Thymus (tissue), 11 donors: ENCODE results near the gene GPR176. TPM values are rescaled to one million over a fixed set of nuclear protein-coding genes. Genes with fewer than 3 reads are reported as not detected.

Experiments used
- DNase-seq, 9 donors: peaks; one replicate each; pipeline ENCODE4 v3.0.0-alpha.2; 2013; ENCODE audit warnings: low spot score in 9 of 9, low read depth in 6 of 9, missing footprints in 1 of 9
- H3K27ac ChIP-seq, 2 donors: one replicate each; pipeline ENCODE4 v1.5.1; 2013; ENCODE audit warnings: control low read depth in 1 of 2, low read depth in 1 of 2, low read length in 1 of 2, mild to moderate bottlenecking in 1 of 2, moderate library complexity in 1 of 2
- H3K27me3 ChIP-seq, 2 donors: one replicate each; pipeline ENCODE4 v1.5.1; 2013; ENCODE audit warnings: low read length in 1 of 2; ENCODE audit not compliant: control insufficient read depth in 2 of 2, insufficient read depth in 1 of 2
- H3K36me3 ChIP-seq, 2 donors: one replicate each; pipeline ENCODE4 v1.5.1; 2013; ENCODE audit warnings: low read length in 1 of 2, mild to moderate bottlenecking in 1 of 2, moderate library complexity in 1 of 2; ENCODE audit not compliant: control insufficient read depth in 2 of 2, insufficient read depth in 2 of 2
- H3K4me1 ChIP-seq, 2 donors: one replicate each; pipeline ENCODE4 v1.5.1; 2013; ENCODE audit warnings: low read length in 2 of 2; ENCODE audit not compliant: control insufficient read depth in 2 of 2, insufficient read depth in 2 of 2
- H3K4me3 ChIP-seq, 2 donors: one replicate each; pipeline ENCODE4 v1.5.1; 2013; ENCODE audit warnings: low read length in 2 of 2, control low read depth in 1 of 2, mild to moderate bottlenecking in 1 of 2
- H3K9me3 ChIP-seq, 2 donors: one replicate each; pipeline ENCODE4 v1.5.1; 2013; ENCODE audit warnings: low read length in 1 of 2, mild to moderate bottlenecking in 1 of 2; ENCODE audit not compliant: control insufficient read depth in 2 of 2, insufficient read depth in 1 of 2
- WGBS: extraction: QIAGEN DNeasy Blood & Tissue Kit; methylation state at CpG from one replicate; pipeline ENCODE4 v1.1.7; 2013; 5-methylcytosine and 5-hydroxymethylcytosine counted together
- polyA plus RNA-seq: library from polyadenylated mRNA; stranded (reverse); fragments of 200-250 nt; gene quantifications from one replicate; pipeline ENCODE4 v1.2.3, GENCODE V29; 2013
- total RNA-seq: library from RNA; stranded (reverse); fragments of 120-200 nt; gene quantifications from one replicate; pipeline ENCODE4 v1.2.4, GENCODE V29; 2013
- donor health status: healthy.

GPR176 gene
- total and polyA plus RNA-seq, 2 donors: 2.9 to 3.5 TPM

DNA sequence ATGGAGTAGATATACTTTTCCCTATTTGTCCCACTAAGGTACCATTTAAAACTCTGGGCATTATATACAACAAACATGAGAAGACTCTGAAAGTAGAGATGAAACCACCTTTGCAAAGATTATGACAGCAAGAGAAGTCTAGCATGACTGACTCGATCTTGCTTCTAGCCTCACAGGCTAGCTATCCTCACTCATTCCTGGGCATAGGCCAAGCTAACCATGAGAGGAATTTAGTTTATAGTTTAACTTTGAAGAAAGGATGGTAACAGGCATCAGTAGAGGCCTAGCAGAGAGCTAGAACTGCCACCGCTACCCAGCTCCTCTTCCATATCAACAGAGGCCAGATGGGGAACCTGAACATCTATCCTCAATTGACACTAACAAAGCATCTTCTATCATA, 74.0 kb downstream of the GPR176 start:
- DNase-seq: no peak
- Histone ChIP-seq H3K9me3 (no peaks in the 10 kb centered on the region), H3K4me3 (no peak overlapping the region), H3K4me1 (no peaks in the 10 kb centered on the region), H3K36me3 (no peaks in the 10 kb centered on the region), H3K27ac (no peak overlapping the region), H3K27me3 (no peaks in the 10 kb centered on the region)
- 97% methylated on average over 2 of the region's 2 CpGs for WGBS

DNA sequence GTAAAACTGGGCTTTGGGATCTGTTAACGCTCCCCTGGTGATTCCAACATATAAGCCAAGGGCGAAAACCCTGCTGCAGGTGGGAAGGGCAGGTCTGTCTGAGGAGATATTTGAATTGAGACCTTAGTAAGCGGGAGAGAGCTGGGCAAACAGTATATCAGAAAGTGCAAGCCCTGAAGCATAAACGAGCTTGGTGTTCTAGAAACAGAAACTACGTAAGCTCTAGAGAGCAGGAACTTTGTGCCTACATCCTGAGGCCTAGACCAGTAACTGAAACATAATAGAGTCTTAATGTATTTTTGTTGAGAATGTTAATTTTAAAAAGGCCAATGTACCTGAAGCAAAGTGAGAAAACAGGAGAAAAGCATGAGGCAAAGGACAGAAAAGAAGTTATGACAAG, 74.5 kb downstream of the GPR176 start:
- no peak overlapping the region for H3K27ac ChIP-seq
- no peaks in the 10 kb centered on the region for H3K9me3 ChIP-seq
- no peak overlapping the region for H3K4me3 ChIP-seq
- no peaks in the 10 kb centered on the region for H3K36me3 ChIP-seq
- no peaks in the 10 kb centered on the region for H3K4me1 ChIP-seq
- 95% methylated on average over 5 of the region's 5 CpGs for WGBS
- no peak for DNase-seq
- no peaks in the 10 kb centered on the region for H3K27me3 ChIP-seq

- Histone ChIP-seq H3K9me3 (no peaks in the 10 kb centered on the region), H3K27ac (no peak overlapping the region), H3K36me3 (no peaks in the 10 kb centered on the region), H3K27me3 (no peaks in the 10 kb centered on the region), H3K4me3 (no peak overlapping the region), H3K4me1 (no peaks in the 10 kb centered on the region)
- WGBS: 93% methylated on average over 2 of the region's 2 CpGs
- DNase-seq: no peak
Observed at GRCh38 chr15:39843565-39843964, 76.5 kb downstream of the GPR176 start.

DNA sequence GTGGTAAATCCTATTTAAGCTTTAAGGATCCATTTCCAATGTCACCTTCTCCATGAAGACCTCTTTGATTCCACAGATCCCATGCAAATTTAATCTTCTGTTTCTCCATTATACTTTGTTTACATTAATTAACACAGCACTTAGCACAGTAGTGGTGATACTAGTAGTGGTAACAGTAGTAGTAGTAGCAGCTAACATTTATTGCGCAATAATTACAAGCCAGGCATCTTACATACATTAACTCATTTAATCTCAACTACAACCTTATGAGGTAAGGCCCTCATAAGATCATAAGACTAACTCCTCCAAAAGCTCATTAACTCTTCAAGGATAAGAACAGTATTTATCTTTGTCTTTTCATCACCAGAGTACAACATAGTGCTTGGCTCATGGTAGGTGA, 82.6 kb downstream of the GPR176 start:
- WGBS: 100% methylated on average over 1 of the region's 1 CpG
- no peaks in the 10 kb centered on the region for H3K27me3 ChIP-seq
- no peak overlapping the region for H3K4me3 ChIP-seq
- H3K9me3 ChIP-seq: no peaks in the 10 kb centered on the region
- no peak overlapping the region for H3K27ac ChIP-seq
- no peaks in the 10 kb centered on the region for H3K36me3 ChIP-seq
- no peak for DNase-seq
- no peaks in the 10 kb centered on the region for H3K4me1 ChIP-seq

- Histone ChIP-seq H3K4me1 (no peaks in the 10 kb centered on the region), H3K27ac (no peak overlapping the region), H3K4me3 (no peak overlapping the region), H3K9me3 (no peaks in the 10 kb centered on the region), H3K36me3 (no peaks in the 10 kb centered on the region), H3K27me3 (no peaks in the 10 kb centered on the region)
- DNase-seq: no peak
- WGBS: 94% methylated on average over 2 of the region's 2 CpGs
Observed at GRCh38 chr15:39835550-39835949, 84.5 kb downstream of the GPR176 start.

- Histone ChIP-seq H3K27me3 (no peaks in the 10 kb centered on the region), H3K4me3 (no peak overlapping the region), H3K27ac (no peak overlapping the region), H3K9me3 (no peaks in the 10 kb centered on the region), H3K4me1 (no peaks in the 10 kb centered on the region), H3K36me3 (no peaks in the 10 kb centered on the region)
- DNase-seq: no peak
Observed at GRCh38 chr15:39834256-39834655, 85.8 kb downstream of the GPR176 start.

GRCh38 chr15:39833515-39833981, 86.5 kb downstream of the GPR176 start:
- DNase-seq: no peak
- Histone ChIP-seq H3K9me3 (no peaks in the 10 kb centered on the region), H3K36me3 (no peaks in the 10 kb centered on the region), H3K27ac (no peak overlapping the region), H3K4me3 (no peak overlapping the region), H3K4me1 (no peaks in the 10 kb centered on the region), H3K27me3 (no peaks in the 10 kb centered on the region)
- WGBS: 99% methylated on average over 3 of the region's 3 CpGs

DNA sequence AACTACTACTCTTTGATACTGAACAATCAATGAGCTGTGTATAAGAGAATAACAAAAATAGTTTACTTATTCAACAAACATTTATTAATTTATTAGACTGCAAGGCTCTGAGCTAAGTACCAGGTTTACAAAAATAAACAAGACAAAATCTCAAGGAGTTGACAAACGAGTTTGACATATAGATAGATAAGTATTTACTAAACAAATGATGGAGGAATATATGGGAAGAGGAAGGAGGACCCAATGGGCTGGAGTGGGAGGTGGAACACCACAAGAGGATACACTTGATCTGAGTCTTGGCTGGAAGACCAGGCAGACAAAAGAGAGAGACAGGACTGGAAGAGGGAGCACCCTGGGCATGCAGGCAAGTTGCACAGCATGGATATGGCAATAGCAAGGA, 89.9 kb downstream of the GPR176 start:
- DNase-seq: no peak
- H3K36me3 ChIP-seq: no peaks in the 10 kb centered on the region
- H3K9me3 ChIP-seq: no peaks in the 10 kb centered on the region
- no peak overlapping the region for H3K4me3 ChIP-seq
- H3K4me1 ChIP-seq: no peaks in the 10 kb centered on the region
- H3K27me3 ChIP-seq: no peaks in the 10 kb centered on the region
- H3K27ac ChIP-seq: no peak overlapping the region
- 75% methylated on average over 1 of the region's 1 CpG for WGBS

DNA sequence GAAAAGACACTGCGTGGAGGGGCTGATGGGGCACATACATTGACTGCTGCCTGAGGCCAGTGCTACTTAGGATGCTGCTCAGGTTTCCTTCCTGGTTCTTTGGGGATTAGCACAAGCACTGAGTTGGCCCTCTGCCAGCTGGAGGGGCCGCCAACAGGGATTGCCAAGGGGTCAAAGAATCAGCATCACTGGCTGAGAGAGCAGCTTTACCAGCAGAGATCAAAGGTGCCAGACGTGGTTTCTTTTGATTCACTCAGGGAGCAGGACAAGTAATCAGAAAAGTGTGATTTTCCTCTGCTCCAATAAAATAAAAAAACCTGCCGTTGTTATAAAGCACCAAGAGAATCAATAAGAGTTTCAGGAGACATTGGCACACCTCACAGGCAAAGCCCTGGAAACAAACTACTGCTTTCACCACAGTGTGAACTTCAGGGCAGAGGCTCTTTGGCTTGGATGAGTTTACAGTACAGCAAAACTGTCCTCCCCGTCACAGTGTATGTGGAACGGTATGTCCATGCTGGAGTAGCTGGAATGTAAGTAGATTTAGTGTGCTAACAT, 91.6 kb downstream of the GPR176 start:
- Histone ChIP-seq H3K9me3 (no peaks in the 10 kb centered on the region), H3K27me3 (no peaks in the 10 kb centered on the region), H3K4me1 (no peaks in the 10 kb centered on the region), H3K36me3 (no peaks in the 10 kb centered on the region), H3K27ac (no peak overlapping the region), H3K4me3 (no peak overlapping the region)
- DNase-seq: no peak
- WGBS: 88% methylated on average over 6 of the region's 6 CpGs

DNA sequence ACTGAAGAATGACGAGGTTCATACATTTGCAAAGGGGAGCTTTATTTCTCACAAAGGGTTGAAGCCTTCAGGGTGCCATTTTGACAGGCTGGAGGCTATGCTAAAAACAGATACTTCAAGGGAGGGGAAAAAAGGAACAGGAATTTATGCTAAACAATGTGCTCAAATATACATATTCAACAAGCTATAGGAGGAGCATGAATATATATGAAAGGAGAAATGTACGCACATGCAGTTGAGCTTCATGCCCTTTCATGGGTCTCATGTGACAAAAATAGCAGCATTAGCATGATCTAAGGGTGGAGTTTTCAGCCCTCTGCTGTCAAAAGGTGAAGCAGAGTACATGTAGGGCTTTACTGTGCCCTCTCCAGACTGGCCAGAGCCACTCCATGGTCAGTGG, 93.1 kb downstream of the GPR176 start:
- Histone ChIP-seq H3K9me3 (no peaks in the 10 kb centered on the region), H3K4me1 (no peaks in the 10 kb centered on the region), H3K27me3 (no peaks in the 10 kb centered on the region), H3K4me3 (no peak overlapping the region), H3K27ac (no peak overlapping the region), H3K36me3 (no peaks in the 10 kb centered on the region)
- DNase-seq: no peak
- 97% methylated on average over 2 of the region's 2 CpGs for WGBS
